ENCODE measurements around the gene CCT8. TPM values are rescaled to one million over a fixed set of nuclear protein-coding genes. Genes with fewer than 3 reads are reported as not detected.

The CCT8 gene
- total RNA-seq (2014; rRNA removed; shearing (Covaris generic)), result 265 and 342 TPM in 2 replicates

GRCh38 chr21:29073222-29074006 is at the start of gene CCT8:
CCT8 (minus strand) TSS chr21:29073648; CDS start chr21:29073590, 58 bp downstream.
- peak; percentile 99 for DNase-seq (ENCODE audit: low read depth)

- no peak for DNase-seq (ENCODE audit: low read depth)
Observed at GRCh38 chr21:29121759-29122158, 48.3 kb upstream of the CCT8 start.

GRCh38 chr21:29117372-29117955 is 44.0 kb upstream of the CCT8 start:
- no peak for DNase-seq (ENCODE audit: low read depth)

GRCh38 chr21:29115899-29116298 is 42.5 kb upstream of the CCT8 start:
- no peak for DNase-seq (ENCODE audit: low read depth)

- peak; percentile 75 for DNase-seq (ENCODE audit: low read depth)
Observed at GRCh38 chr21:29114765-29115500, 41.5 kb upstream of the CCT8 start.

GRCh38 chr21:29105218-29105617 is 31.8 kb upstream of the CCT8 start:
- peak; percentile 50 for DNase-seq (ENCODE audit: low read depth)

GRCh38 chr21:29104239-29104708 is 30.8 kb upstream of the CCT8 start:
- no peak for DNase-seq (ENCODE audit: low read depth)

- DNase-seq (ENCODE audit: low read depth), result no peak
Observed at GRCh38 chr21:29102791-29103257, 29.4 kb upstream of the CCT8 start.

GRCh38 chr21:29098156-29098555 is 24.7 kb upstream of the CCT8 start:
- no peak for DNase-seq (ENCODE audit: low read depth)

GRCh38 chr21:29096218-29097015 is 23.0 kb upstream of the CCT8 start:
- no peak for DNase-seq (ENCODE audit: low read depth)

GRCh38 chr21:29092102-29092959 is 18.9 kb upstream of the CCT8 start:
- peak; percentile 48 for DNase-seq (ENCODE audit: low read depth)

GRCh38 chr21:29091033-29091432 is 17.6 kb upstream of the CCT8 start:
- DNase-seq (ENCODE audit: low read depth), result peak; percentile 64

- DNase-seq (ENCODE audit: low read depth), result no peak
Observed at GRCh38 chr21:29085106-29085752, 11.8 kb upstream of the CCT8 start.

GRCh38 chr21:29084372-29084771 is 10.9 kb upstream of the CCT8 start:
- DNase-seq (ENCODE audit: low read depth), result no peak

GRCh38 chr21:29083306-29083705 is 9.9 kb upstream of the CCT8 start:
- DNase-seq (ENCODE audit: low read depth), result no peak

- DNase-seq (ENCODE audit: low read depth), result no peak
Observed at GRCh38 chr21:29082046-29082815, 8.8 kb upstream of the CCT8 start.

- no peak for DNase-seq (ENCODE audit: low read depth)
Observed at GRCh38 chr21:29080454-29080941, 7.0 kb upstream of the CCT8 start.

- peak; percentile 59 for DNase-seq (ENCODE audit: low read depth)
Observed at GRCh38 chr21:29078869-29079767, 5.7 kb upstream of the CCT8 start.
